Activated CD4-positive, alpha-beta T cell treated with anti-CD3 and anti-CD28 coated beads, Interleukin-2, Interleukin-4, amounts not matched to agents 100 ng/mL and 50 ng/mL, durations not matched to agents 16 hours and 8 hours (primary cell): ENCODE results near the gene PSMA5.
"Not testable (repeated sequence)": the region's sequence is repeated elsewhere in the genome, so short reads cannot be mapped to it uniquely, and the experiment has no call there.

Experiments
- DNase-seq: peaks from one replicate; pipeline ENCODE4 v3.0.0-alpha.2; 2020; ENCODE audit warnings: low spot score

PSMA5 gene

GRCh38 chr1:109426281-109427170, at the start of gene PSMA5:
Gene PSMA5 (minus strand): TSS chr1:109426448. CDS start chr1:109426330, 118 bp downstream.
- peak; percentile 98 for DNase-seq

GRCh38 chr1:109475261-109475660, 49.0 kb upstream of the PSMA5 start:
- DNase-seq, result no peak

GRCh38 chr1:109474697-109475096, 48.4 kb upstream of the PSMA5 start:
- DNase-seq, result no peak

- DNase-seq, result not testable (repeated sequence)
These were observed 47.2 kb upstream of the PSMA5 start for GRCh38 chr1:109473284-109474057.

DNA sequence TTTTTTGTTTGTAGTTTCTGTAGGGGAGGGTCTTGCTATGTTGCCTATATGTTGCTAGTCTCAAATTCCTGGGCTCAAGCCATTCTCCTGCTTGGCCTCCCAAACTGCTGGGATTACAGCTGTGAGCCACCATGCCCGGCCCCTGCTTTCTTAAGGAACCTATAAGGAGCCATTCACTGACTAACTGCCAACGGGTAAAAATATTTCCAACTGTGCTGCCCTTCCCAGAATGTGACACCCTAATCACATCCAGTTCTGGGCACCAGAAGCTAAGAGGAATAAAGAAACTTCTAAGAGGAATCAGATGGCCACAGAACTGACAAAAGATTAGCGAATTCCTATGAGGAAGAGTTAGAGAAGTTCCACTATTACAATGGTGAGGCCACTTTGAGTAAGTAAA, 46.5 kb upstream of the PSMA5 start:
- no peak for DNase-seq

DNA sequence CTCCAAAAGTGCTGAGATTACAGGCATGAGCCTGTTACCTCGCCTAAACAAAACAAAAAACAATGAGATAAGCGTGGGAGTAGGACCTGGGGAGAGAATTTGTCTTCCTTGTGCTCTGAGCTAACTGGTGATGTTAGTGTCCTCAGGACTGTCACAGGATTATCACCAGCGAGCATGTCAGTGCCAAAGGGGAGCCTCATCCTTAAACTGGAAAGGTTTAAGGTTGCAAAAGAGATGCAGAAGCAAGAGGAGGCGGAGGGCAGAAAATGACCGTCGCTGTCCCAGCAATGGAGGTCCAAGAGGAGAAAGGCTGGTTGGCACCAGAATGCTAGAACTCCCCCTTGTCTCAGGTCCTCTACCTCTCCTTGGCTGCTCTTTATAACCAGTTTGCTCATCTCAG, 44.0 kb upstream of the PSMA5 start:
- no peak for DNase-seq

DNA sequence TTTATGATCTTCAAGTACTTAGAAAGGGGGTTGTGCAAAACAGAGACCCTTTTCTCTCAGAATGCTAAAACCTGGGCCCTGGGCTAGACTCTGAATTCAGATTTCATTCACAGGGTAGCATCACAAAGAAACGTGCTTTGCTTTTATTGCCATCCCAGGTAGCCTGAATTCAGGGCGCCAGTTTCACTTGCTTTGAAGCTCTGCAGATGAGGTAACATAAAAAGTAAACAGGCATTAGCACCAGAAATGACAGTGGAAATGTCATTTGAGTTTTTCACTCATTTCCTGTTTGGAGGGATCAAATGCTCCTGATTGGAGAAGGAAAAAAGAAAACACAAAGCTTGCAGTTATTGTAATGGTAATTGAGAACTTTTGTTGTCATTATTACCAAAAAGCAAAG, 42.7 kb upstream of the PSMA5 start:
- no peak for DNase-seq

- DNase-seq, result no peak
These were observed 41.8 kb upstream of the PSMA5 start for GRCh38 chr1:109468061-109468460.

GRCh38 chr1:109467301-109467777, 41.1 kb upstream of the PSMA5 start:
- no peak for DNase-seq

DNA sequence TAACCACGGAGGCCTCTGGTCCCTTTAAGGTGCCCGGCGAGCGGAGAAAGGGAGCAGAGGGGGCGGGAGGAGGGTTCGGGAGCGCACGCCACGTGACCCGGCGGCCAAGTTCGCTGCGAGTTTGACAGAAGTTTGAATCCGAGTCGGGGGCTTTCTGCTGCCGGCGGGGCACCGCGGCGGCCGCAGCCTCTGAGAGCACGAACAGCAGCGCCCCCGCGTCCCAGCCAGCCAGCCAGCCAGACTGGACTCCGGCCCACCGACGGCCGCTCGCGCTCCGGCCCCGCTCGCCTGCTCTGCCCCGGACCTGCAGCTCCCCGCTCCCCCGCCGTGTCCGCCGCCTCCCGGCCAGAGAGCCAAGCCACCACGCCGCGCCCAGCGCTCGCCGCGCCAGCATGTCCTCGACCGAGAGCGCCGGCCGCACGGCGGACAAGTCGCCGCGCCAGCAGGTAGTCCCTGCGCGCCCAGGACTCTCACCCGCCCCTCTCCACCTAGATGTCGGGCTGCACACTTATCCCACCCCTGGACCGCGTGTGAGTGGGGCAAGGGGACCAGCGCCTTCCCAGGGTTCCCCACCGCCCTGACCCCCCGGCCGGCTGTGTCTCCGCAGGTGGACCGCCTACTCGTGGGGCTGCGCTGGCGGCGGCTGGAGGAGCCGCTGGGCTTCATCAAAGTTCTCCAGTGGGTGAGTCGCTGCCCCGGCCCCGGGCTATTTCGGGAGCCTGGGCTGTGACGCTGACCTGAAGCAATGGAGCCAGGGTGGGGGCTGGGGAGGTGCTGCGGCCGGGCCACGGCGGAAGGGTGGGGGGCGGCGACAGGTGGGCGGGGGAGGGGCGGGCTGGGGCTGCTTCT, 40.4 kb upstream of the PSMA5 start, which contains the start of gene SYPL2:
Gene SYPL2, plus strand, starts transcription at position 95 of the 849 bp plus-strand sequence. Its CDS starts 298 bp downstream, at position 393.
- DNase-seq, result no peak

- no peak for DNase-seq
These were observed 39.8 kb upstream of the PSMA5 start for GRCh38 chr1:109466125-109466451.

DNA sequence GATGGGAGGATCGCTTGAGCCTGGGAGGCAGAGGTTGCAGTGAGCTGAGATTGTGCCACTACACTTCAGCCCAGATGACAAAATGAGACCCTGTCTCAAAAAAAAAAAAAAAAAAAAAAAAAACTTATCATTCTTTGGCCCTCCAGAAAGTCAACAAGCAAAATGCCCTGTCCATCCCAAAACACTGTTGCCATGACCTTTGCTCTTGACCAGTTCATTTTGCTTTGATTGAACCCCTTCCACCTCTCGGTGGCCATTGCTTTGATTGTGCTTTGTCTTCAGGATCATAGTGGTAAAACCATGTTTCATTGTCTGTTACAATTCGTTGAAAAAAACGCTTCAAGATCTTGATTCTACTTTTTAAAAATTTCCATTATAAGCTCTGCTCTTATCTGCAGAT, 31.6 kb upstream of the PSMA5 start:
- no peak for DNase-seq

DNA sequence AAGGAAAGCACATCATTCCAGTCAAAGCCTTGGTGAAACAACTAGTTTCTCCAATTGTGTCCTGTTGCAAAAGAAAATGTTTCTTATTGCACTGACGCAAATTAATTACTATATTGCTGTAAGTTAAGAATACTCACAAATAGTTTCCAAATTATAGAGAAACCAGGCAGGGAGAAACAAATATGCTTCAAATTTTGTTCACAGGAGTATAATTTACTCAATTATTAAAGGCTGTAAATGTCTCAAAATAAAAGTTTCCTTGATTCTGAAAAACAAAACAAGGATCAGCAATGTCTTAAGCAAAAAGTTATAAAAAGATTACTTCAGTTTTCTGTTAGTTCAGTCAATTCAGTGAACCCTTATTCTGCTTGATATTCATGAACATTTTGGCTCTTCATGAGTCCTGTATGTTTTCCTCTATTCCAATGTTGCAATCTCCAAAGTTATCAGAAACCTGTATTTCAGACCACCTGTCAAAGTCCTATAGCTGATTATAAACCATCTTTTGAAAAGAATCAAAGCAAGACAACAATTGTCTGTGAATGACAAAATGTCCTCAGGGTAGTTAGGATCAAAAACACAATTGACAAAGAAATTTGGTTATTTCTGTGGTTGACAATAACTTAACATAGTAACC, 28.4 kb upstream of the PSMA5 start:
- no peak for DNase-seq

DNA sequence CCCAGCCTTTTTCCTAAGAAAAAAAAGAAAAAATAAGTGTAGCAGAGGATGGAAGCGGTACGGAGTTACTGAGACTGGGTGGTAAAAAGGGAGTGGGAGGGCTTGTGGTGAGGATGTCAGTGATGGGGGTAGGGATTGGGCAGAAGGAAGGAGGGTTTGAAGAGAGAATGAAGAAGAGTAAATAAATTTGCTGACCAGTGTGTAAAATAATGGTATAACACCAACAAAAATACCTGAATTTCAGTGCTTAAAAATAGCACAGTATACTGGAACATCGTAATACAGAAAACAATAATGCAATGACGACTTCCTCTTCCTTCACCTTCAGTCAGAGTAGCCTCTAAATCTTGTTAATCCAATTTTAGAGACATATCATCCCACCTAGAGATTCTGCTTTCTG, 21.3 kb upstream of the PSMA5 start:
- DNase-seq, result no peak

DNA sequence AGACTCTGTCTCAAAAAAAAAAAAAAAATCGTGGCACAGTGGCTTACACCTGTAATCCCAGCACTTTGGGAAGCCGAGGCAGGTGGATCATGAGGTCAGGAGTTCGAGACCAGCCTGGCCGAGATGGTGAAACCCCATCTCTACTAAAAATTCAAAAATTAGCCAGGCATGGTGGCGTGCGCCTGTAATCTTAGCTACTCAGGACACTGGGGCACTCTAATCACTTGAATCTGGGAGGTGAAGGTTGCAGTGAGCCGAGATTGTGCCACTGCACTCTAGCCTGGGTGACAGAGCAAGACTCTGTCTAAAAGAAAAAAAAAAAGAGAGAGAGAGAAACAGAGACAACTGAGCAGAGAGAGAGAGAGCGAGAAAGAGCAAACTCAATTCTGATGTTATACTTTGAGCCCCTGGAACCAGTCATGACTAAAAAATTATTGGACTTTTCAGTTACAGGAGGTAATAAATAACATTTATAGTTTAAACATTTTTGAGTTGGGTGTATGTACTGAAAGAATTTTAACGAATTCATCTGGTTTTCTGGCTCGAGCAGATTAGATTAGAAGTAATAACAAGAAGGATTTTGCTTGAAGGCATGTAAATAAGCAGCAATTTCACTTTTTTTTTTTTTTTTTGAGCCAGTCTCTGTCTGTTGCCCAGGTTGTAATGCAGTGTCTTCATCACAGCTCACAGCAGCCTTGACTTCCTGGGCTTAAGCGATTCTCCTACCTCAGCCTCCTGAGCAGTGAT, 19.9 kb upstream of the PSMA5 start:
- not testable (repeated sequence) for DNase-seq

- no peak for DNase-seq
These were observed 18.1 kb upstream of the PSMA5 start for GRCh38 chr1:109444346-109444745.

- DNase-seq, result no peak
These were observed 17.2 kb upstream of the PSMA5 start for GRCh38 chr1:109443476-109443875.

GRCh38 chr1:109441069-109441468, 14.8 kb upstream of the PSMA5 start:
- DNase-seq, result no peak

- DNase-seq, result no peak
These were observed 12.6 kb upstream of the PSMA5 start for GRCh38 chr1:109438798-109439297.

GRCh38 chr1:109434484-109434883, 8.2 kb upstream of the PSMA5 start:
- DNase-seq, result no peak

DNA sequence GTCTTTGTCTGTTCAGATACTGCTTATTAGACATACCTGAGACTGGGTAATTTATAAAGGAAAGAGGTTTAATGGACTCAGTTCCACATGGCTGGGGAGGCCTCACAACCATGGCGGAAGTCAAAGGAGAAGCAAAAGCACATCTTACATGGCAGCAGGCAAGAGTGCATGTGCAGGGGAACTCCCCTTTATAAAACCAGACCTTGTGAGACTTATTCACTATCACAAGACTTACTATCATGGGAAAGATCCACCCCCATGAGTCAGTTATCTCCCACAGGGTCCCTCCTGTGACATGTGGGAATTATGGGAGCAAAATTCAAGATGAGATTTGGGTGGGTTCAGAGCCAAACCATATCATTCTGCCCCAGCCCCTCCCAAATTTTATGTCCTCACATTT, 7.1 kb upstream of the PSMA5 start:
- DNase-seq, result no peak
